K562 (cell line): ENCODE data around the gene KCND3. TPM values are rescaled to one million over a fixed set of nuclear protein-coding genes. Genes with fewer than 3 reads are reported as not detected.

Experiments
- ATAC-seq: fragments of 200-7000 bp; cut with Tn5 transposase; 3 replicates; pipeline ENCODE4 v1.9.1; 2020; ENCODE audit warnings: moderate library complexity
- BruUV-seq: library from RNA; stranded (reverse); fragments of 400-500 nt; replicated peaks from 2 replicates; lab custom pipeline; 2021; lab: Mats Ljungman, UMichigan
- CTCF ChIA-PET: fragments of 300-600 bp; formaldehyde crosslinking; extraction: SDS; loops from one replicate; lab custom pipeline; 2021; ENCODE audit warnings: low intra/inter-chr PET ratio; lab: Yijun Ruan, JAX
- POLR2A ChIA-PET: fragments of 300-600, 350-650 bp; sonication (Branson Sonifier 250); formaldehyde crosslinking; extraction: SDS; loops from one replicate; lab custom pipeline; 2021; ENCODE audit warnings: antibody characterized with exemption, inconsistent platforms; lab: Yijun Ruan, JAX
- DNase-seq, 4 experiments: peaks; one replicate each; pipeline versions ENCODE4 v3.0.0 to v3.0.0-alpha.2; 2011 to 2018; ENCODE audit warnings: low spot score in 3 of 4, mixed read lengths in 3 of 4; ENCODE audit errors: extremely low read depth in 1 of 4
- FAIRE-seq: peaks from 2 replicates; lab custom pipeline; 2011; peaks lifted over from hg19 to GRCh38; lab: Jason Lieb, UNC
- H2AFZ ChIP-seq: 2 replicates; pipeline ENCODE4 v1.6.0; 2011; ENCODE audit warnings: low read depth, low read length, control low read depth, inconsistent platforms
- H3K27ac ChIP-seq: fragments of 200-600 bp; 3 replicates; pipeline ENCODE4 v1.8.0; 2011; ENCODE audit warnings: low read depth, mild to moderate bottlenecking, control low read depth, inconsistent platforms, low read length, moderate library complexity, mixed read lengths; ENCODE audit errors: extremely low read depth
- H3K27me3 ChIP-seq, 2 experiments: fragments of 300-600 bp in 1 of 2; 2 replicates in 1 of 2; 3 replicates in 1 of 2; pipeline versions ENCODE4 v1.6.0 to v1.8.0; 2011; ENCODE audit warnings: inconsistent platforms in 2 of 2, low read length in 2 of 2, mild to moderate bottlenecking in 1 of 2, mixed read lengths in 1 of 2, moderate library complexity in 1 of 2; ENCODE audit not compliant: control insufficient read depth in 2 of 2, insufficient read depth in 2 of 2
- H3K36me3 ChIP-seq: fragments of 300-600 bp; 3 replicates; pipeline ENCODE4 v1.8.0; 2011; ENCODE audit warnings: mild to moderate bottlenecking, low read length, inconsistent platforms; ENCODE audit not compliant: control insufficient read depth, insufficient read depth
- H3K4me1 ChIP-seq, 2 experiments: fragments of 200-600 bp in 1 of 2; replicated peaks in 1 of 2; 2 replicates in 1 of 2; 3 replicates in 1 of 2; pipeline versions ENCODE4 v1.5.1 to v1.8.0; 2011; ENCODE audit warnings: inconsistent platforms in 2 of 2, low read length in 2 of 2, mild to moderate bottlenecking in 1 of 2, mixed read lengths in 1 of 2, moderate library complexity in 1 of 2; ENCODE audit not compliant: control insufficient read depth in 2 of 2, insufficient read depth in 2 of 2
- H3K4me2 ChIP-seq: 2 replicates; pipeline ENCODE4 v1.6.1; 2011; ENCODE audit warnings: low read length, control low read depth, inconsistent platforms, mixed read lengths; ENCODE audit not compliant: insufficient read depth
- H3K4me3 ChIP-seq: fragments of 200-600 bp; sonication (generic), shearing (Covaris generic); 2 replicates; pipeline ENCODE4 v1.5.1; 2016; ENCODE audit warnings: control low read depth, inconsistent platforms
- H3K79me2 ChIP-seq: fragments of 200-600 bp; 3 replicates; pipeline ENCODE4 v1.8.0; 2011; ENCODE audit warnings: low read length, inconsistent platforms; ENCODE audit not compliant: control insufficient read depth, insufficient read depth
- H3K9ac ChIP-seq, 2 experiments: 2 replicates each; pipeline versions ENCODE4 v1.6.0 to v1.6.1; 2011; ENCODE audit warnings: low read depth in 2 of 2, low read length in 2 of 2, control low read depth in 1 of 2, inconsistent platforms in 1 of 2, mild to moderate bottlenecking in 1 of 2, mixed read lengths in 1 of 2; ENCODE audit not compliant: insufficient read depth in 1 of 2
- H3K9me1 ChIP-seq: one replicate; pipeline ENCODE4 v1.6.0; 2011; ENCODE audit warnings: inconsistent platforms, mild to moderate bottlenecking, low read length, moderate library complexity; ENCODE audit not compliant: control insufficient read depth, insufficient read depth
- H3K9me3 ChIP-seq: replicated peaks from 2 replicates; pipeline ENCODE4 v1.5.1; 2011; ENCODE audit warnings: low read depth, low read length, inconsistent platforms; ENCODE audit not compliant: control insufficient read depth, insufficient read depth
- H4K20me1 ChIP-seq: replicated peaks from 2 replicates; pipeline ENCODE4 v1.6.1; 2011; ENCODE audit warnings: low read length, inconsistent platforms, mixed read lengths; ENCODE audit not compliant: control insufficient read depth, insufficient read depth
- CBFA2T3 ChIP-seq: fragments of 450-650 bp; IDR thresholded peaks from 2 replicates; pipeline ENCODE4 v1.6.1; 2017
- CBX2 ChIP-seq: fragments of 200-600 bp; sonication (generic); IDR thresholded peaks from one replicate; pipeline ENCODE4 v1.6.1; 2012; ENCODE audit warnings: mild to moderate bottlenecking, low read length, inconsistent platforms; ENCODE audit not compliant: insufficient read depth, poor library complexity, severe bottlenecking
- CREB1 ChIP-seq, 2 experiments: sonication (generic) in 1 of 2; formaldehyde crosslinking in 1 of 2; IDR thresholded peaks; 2 replicates each; pipeline versions ENCODE4 v1.6.1 to v1.8.0; 2012 to 2022; ENCODE audit warnings: inconsistent platforms in 1 of 2, mild to moderate bottlenecking in 1 of 2, missing genetic modification reagents in 1 of 2, moderate library complexity in 1 of 2
- E2F1 ChIP-seq: sonication (generic); formaldehyde crosslinking; IDR thresholded peaks from 2 replicates; pipeline ENCODE4 v1.8.1; 2023; ENCODE audit warnings: mild to moderate bottlenecking, missing genetic modification reagents, moderate library complexity
- FUS ChIP-seq: fragments of 200-400 bp; formaldehyde crosslinking; optimal IDR thresholded peaks from 2 replicates; pipeline ENCODE3; 2017; ENCODE audit warnings: low read depth, low read length
- MAFF ChIP-seq: IDR thresholded peaks from 2 replicates; pipeline ENCODE4 v1.6.1; 2012; ENCODE audit warnings: low read length, improper control_type of control experiment
- PREB ChIP-seq: sonication (generic); formaldehyde crosslinking; IDR thresholded peaks from 2 replicates; pipeline ENCODE4 v1.8.1; 2023; ENCODE audit warnings: mild to moderate bottlenecking, missing genetic modification reagents
- STAG1 ChIP-seq: sonication (generic); formaldehyde crosslinking; IDR thresholded peaks from 2 replicates; pipeline ENCODE4 v1.5.0; 2020; ENCODE audit warnings: missing genetic modification reagents, borderline replicate concordance
- TCF15 ChIP-seq: fragments of 250-450 bp; sonication (Bioruptor Pico); IDR thresholded peaks from 2 replicates; pipeline ENCODE4 v1.8.0; 2022; ENCODE audit warnings: moderate library complexity, mild to moderate bottlenecking, inconsistent platforms
- ZFP91 ChIP-seq: sonication (generic); formaldehyde crosslinking; IDR thresholded peaks from 2 replicates; pipeline ENCODE4 v1.8.0; 2022; ENCODE audit warnings: mild to moderate bottlenecking, missing genetic modification reagents
- WGBS: fragments of 100-300 bp; shearing (Covaris generic); methylation state at CpG from one replicate; pipeline ENCODE4 v1.1.6; 2016; ENCODE audit warnings: low coverage, mixed read lengths; ENCODE audit not compliant: insufficient coverage; ENCODE audit errors: missing lambda C conversion rate; 5-methylcytosine and 5-hydroxymethylcytosine counted together
- in situ Hi-C: fragments of 300-500 bp; cut with MboI; formaldehyde crosslinking; loops from 4 replicates; pipeline ENCODE4 v1.15.0; 2018; ENCODE audit warnings: inconsistent platforms, mixed read lengths
- intact Hi-C: fragments of 100-400 bp; cut with micrococcal nuclease; formaldehyde crosslinking; loops from 2 replicates; pipeline ENCODE4 v1.14.2; 2022
- polyA plus RNA-seq, 8 experiments: library from polyadenylated mRNA; depleted of rRNA in 4 of 8; stranded (reverse) in 5 of 8; unstranded in 3 of 8; fragments of >200 nt; fragmentation: Nextera tagmentation in 2 of 8; fragmentation: Illumina TruSeq in 1 of 8; extraction: Ambion mirVana in 2 of 8; extraction: Trizol in 1 of 8; gene quantifications; 2 replicates each; pipeline versions ENCODE4 v1.2.1 to v1.2.3, GENCODE V29; 2011 to 2014; ENCODE audit warnings: inconsistent platforms in 1 of 8, missing spikeins in 1 of 8
- total RNA-seq, 7 experiments: library from RNA; depleted of rRNA in 6 of 7; stranded (reverse); fragments of >200 nt in 6 of 7; fragmentation: Illumina TruSeq in 2 of 7; extraction: Trizol in 2 of 7; gene quantifications; 2 replicates each; pipeline versions ENCODE4 v1.2.1 to v1.2.3, GENCODE V29; 2011 to 2021; ENCODE audit warnings: low replicate concordance in 1 of 7
- TF ChIP-seq, protein P1 (sequence below): sonication (generic); formaldehyde crosslinking; IDR thresholded peaks from 2 replicates; pipeline ENCODE4 v1.8.0; 2023; ENCODE audit warnings: mild to moderate bottlenecking, missing genetic modification reagents
- TF ChIP-seq, protein P2 (sequence below): sonication (generic); formaldehyde crosslinking; IDR thresholded peaks from 2 replicates; pipeline ENCODE4 v1.8.0; 2023; ENCODE audit warnings: mild to moderate bottlenecking, missing genetic modification reagents

Gene KCND3
- total and polyA plus RNA-seq, 9 of the 15 experiments (the other 6 are each of a cell fraction or from before 2014, with no cell fraction given), result not detected

DNA sequence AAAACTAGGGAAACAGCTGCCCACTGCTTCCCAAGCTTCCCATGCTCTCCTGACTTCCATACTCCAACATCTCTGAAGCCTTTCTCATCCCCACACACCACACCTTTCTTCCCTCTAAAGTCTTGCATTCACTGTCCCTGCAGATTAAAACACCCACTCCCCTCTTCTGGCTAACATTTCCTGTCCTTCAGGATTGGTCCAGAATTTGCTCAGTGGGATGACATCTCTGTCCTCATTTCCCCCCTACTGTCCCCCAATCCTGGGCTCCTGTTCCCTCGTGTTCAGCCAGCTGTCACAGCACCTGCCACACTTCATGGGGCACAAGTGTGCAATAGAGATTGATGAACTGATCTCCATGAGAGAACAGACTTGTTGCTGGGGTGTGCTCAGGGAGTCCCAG lies 82.7 kb downstream of the KCND3 start:
- Histone ChIP-seq H3K9me1 (no peaks in the 10 kb centered on the region), H4K20me1 (peaks cover 6% of the 10 kb centered on the region; the same call in 1 of the 2 replicates), H3K9me3 (no peaks in the 10 kb centered on the region), H3K36me3 (no peaks in the 10 kb centered on the region), H3K27ac (no peak overlapping the region), H2AFZ (no peak overlapping the region), H3K9ac (no peak overlapping the region), H3K4me1 (no peaks in the 10 kb centered on the region), H3K4me3 (no peak overlapping the region), H3K4me2 (no peak overlapping the region), H3K27me3 (peaks cover 4 to 24% of the 10 kb centered on the region in 2 experiments; a peak in 4 of 5 replicates), H3K79me2 (no peaks in the 10 kb centered on the region)
- ChIA-PET CTCF (no interaction called here), POLR2A (interaction anchor here (0.9 to 1.1 kb wide), 2 partner anchors 11 to 16 kb away, joined by 3 to 4 read pairs; no protein-coding TSS in a partner anchor)
- ATAC-seq (no peak), DNase-seq (no peak), FAIRE-seq (no peak)
- intact Hi-C loops (no loop called here), in situ Hi-C loops (no loop called here)
- no TSS peak for BruUV-seq
- WGBS, result 0% methylated on average over 1 of the region's 1 CpG
- no peak for TF ChIP-seq ZFP91 (CRISPR knock-in tag)
- TF ChIP-seq, protein P1, sequence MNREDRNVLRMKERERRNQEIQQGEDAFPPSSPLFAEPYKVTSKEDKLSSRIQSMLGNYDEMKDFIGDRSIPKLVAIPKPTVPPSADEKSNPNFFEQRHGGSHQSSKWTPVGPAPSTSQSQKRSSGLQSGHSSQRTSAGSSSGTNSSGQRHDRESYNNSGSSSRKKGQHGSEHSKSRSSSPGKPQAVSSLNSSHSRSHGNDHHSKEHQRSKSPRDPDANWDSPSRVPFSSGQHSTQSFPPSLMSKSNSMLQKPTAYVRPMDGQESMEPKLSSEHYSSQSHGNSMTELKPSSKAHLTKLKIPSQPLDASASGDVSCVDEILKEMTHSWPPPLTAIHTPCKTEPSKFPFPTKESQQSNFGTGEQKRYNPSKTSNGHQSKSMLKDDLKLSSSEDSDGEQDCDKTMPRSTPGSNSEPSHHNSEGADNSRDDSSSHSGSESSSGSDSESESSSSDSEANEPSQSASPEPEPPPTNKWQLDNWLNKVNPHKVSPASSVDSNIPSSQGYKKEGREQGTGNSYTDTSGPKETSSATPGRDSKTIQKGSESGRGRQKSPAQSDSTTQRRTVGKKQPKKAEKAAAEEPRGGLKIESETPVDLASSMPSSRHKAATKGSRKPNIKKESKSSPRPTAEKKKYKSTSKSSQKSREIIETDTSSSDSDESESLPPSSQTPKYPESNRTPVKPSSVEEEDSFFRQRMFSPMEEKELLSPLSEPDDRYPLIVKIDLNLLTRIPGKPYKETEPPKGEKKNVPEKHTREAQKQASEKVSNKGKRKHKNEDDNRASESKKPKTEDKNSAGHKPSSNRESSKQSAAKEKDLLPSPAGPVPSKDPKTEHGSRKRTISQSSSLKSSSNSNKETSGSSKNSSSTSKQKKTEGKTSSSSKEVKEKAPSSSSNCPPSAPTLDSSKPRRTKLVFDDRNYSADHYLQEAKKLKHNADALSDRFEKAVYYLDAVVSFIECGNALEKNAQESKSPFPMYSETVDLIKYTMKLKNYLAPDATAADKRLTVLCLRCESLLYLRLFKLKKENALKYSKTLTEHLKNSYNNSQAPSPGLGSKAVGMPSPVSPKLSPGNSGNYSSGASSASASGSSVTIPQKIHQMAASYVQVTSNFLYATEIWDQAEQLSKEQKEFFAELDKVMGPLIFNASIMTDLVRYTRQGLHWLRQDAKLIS (CRISPR knock-in tag), result no peak
- no peak for TF ChIP-seq E2F1 (CRISPR knock-in tag)
- TF ChIP-seq TCF15, result no peak
- no peak for TF ChIP-seq PREB (CRISPR knock-in tag)
- TF ChIP-seq, protein P2, sequence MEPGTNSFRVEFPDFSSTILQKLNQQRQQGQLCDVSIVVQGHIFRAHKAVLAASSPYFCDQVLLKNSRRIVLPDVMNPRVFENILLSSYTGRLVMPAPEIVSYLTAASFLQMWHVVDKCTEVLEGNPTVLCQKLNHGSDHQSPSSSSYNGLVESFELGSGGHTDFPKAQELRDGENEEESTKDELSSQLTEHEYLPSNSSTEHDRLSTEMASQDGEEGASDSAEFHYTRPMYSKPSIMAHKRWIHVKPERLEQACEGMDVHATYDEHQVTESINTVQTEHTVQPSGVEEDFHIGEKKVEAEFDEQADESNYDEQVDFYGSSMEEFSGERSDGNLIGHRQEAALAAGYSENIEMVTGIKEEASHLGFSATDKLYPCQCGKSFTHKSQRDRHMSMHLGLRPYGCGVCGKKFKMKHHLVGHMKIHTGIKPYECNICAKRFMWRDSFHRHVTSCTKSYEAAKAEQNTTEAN (CRISPR knock-in tag), result no peak
- no peak for TF ChIP-seq CREB1 (IDR thresholded peaks at IDR 0.05)
- TF ChIP-seq CREB1 (CRISPR knock-in tag; IDR thresholded peaks at IDR 0.05), result no peak
- TF ChIP-seq STAG1 (CRISPR knock-in tag), result no peak
- TF ChIP-seq FUS, result no peak
- TF ChIP-seq CBFA2T3, result no peak
- TF ChIP-seq CBX2, result no peak
- no peak for TF ChIP-seq MAFF
